SH-SY5Y (cell line): ENCODE measurements around the gene KASH5.

Experiments used
- GATA2 ChIP-seq: IDR thresholded peaks from 2 replicates; pipeline ENCODE4 v1.6.1; 2011; ENCODE audit warnings: mild to moderate bottlenecking, low read depth, low read length
- GATA3 ChIP-seq: IDR thresholded peaks from 2 replicates; pipeline ENCODE4 v1.6.1; 2011; ENCODE audit warnings: low read depth, mild to moderate bottlenecking, low read length, moderate library complexity

DNA sequence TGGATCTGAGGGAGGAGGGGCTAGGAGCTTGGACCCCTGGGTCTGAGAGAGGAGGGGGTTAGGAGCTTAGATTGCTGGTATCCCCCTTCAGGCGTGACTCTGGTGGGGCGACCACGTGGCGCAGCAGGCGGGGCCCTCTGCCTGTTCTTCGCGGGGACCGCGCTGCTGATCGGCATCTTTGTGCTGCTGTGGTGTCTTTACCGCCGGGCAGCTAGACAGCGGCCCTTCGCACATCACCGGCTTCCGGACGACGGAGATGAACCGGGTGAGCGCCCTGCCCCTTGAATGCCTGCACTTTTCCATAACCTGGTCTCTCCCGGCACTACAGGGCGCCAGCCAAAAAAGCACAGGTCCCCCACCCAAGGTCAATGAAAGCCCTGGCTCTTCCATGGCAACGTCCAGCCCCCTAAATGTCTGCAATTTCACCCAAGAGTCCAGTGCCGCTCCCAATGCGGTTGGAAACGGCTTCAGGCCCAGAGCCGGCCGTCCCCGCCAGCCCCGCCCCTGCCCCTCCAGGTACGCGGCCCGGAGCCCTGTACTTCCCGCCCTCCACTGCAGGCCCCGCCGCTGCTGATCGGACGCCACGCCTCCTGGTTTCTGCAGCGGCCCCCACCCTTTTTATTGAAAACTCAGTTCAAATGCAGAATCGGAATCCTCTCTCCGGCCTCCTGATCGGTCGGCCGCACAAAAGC lies 40.0 kb downstream of the KASH5 start:
- TF ChIP-seq GATA3 (no peak), GATA2 (no peak)
